ENCODE measurements around the gene PSME3.

GRCh38 chr17:42845556-42845917, 12.3 kb downstream of the PSME3 start:
- TF ChIP-seq CTCF (IDR thresholded peaks at IDR 0.05) (no peak), POLR2AphosphoS5 (IDR thresholded peaks at IDR 0.05; ENCODE audit: insufficient read depth in 1 of 2, low read depth in 1 of 2) (no peak), POLR2A (IDR thresholded peaks at IDR 0.05) (no peak)

Measured in vagina (tissue), 2 donors.